GM12878 (cell line): ENCODE data around the gene PTPRN2. TPM values are rescaled to one million over a fixed set of nuclear protein-coding genes. Genes with fewer than 3 reads are reported as not detected.

ENCODE experiments used
- ATAC-seq: fragments of 200-7000 bp; cut with Tn5 transposase; 3 replicates; pipeline ENCODE4 v1.9.1; 2020; ENCODE audit warnings: mild to moderate bottlenecking, moderate library complexity
- BruUV-seq: library from RNA; stranded (reverse); fragments of 400-500 nt; replicated peaks from 2 replicates; lab custom pipeline; 2021; lab: Mats Ljungman, UMichigan
- CTCF ChIA-PET: fragments of 300-600 bp; sonication (Branson Sonifier 250); formaldehyde crosslinking; extraction: SDS; loops from one replicate; lab custom pipeline; 2021; ENCODE audit warnings: inconsistent platforms; lab: Yijun Ruan, JAX
- POLR2A ChIA-PET: fragments of 350-600 bp; formaldehyde crosslinking; extraction: SDS; loops from one replicate; lab custom pipeline; 2021; ENCODE audit warnings: inconsistent platforms; lab: Charles Lee
- RAD21 ChIA-PET: fragments of 300-600 bp; sonication (Branson Sonifier 250); formaldehyde crosslinking; loops from one replicate; lab custom pipeline; 2023; ENCODE audit warnings: antibody characterized with exemption; ENCODE audit not compliant: unreplicated experiment; lab: Charles Lee
- SMC1A ChIA-PET: fragments of 300-600 bp; sonication (Branson Sonifier 250); formaldehyde crosslinking; loops from one replicate; lab custom pipeline; 2023; ENCODE audit not compliant: unreplicated experiment, uncharacterized antibody; lab: Charles Lee
- DNase-seq: peaks from one replicate; pipeline ENCODE4 v3.0.0-alpha.2; 2011; ENCODE audit warnings: low read depth, low spot score
- FAIRE-seq: peaks from 3 replicates; lab custom pipeline; 2011; peaks lifted over from hg19 to GRCh38; lab: Jason Lieb, UNC
- H2AFZ ChIP-seq: 2 replicates; pipeline ENCODE4 v1.6.0; 2011; ENCODE audit warnings: low read depth, low read length, control low read depth; ENCODE audit not compliant: control insufficient read depth
- H3K27ac ChIP-seq: 2 replicates; pipeline ENCODE4 v1.5.1; 2011; ENCODE audit warnings: control low read depth; ENCODE audit not compliant: control insufficient read depth, insufficient read depth
- H3K27me3 ChIP-seq, 2 experiments: replicated peaks in 1 of 2; 2 replicates each; pipeline versions ENCODE4 v1.6.0 to v1.6.1; 2011; ENCODE audit warnings: low read length in 1 of 2; ENCODE audit not compliant: control insufficient read depth in 2 of 2, insufficient read depth in 2 of 2
- H3K36me3 ChIP-seq, 2 experiments: 2 replicates each; pipeline ENCODE4 v1.5.1; 2011; ENCODE audit warnings: low read length in 1 of 2; ENCODE audit not compliant: control insufficient read depth in 2 of 2, insufficient read depth in 2 of 2
- H3K4me1 ChIP-seq: 2 replicates; pipeline ENCODE4 v1.6.1; 2011; ENCODE audit warnings: mild to moderate bottlenecking, low read length, moderate library complexity, mixed read lengths; ENCODE audit not compliant: control insufficient read depth, insufficient read depth
- H3K4me2 ChIP-seq: 2 replicates; pipeline ENCODE4 v1.6.0; 2011; ENCODE audit warnings: control low read depth; ENCODE audit not compliant: control insufficient read depth, insufficient read depth
- H3K4me3 ChIP-seq: fragments of 200-600 bp; sonication (generic); 2 replicates; pipeline ENCODE4 v1.5.1; 2016
- H3K79me2 ChIP-seq: 2 replicates; pipeline ENCODE4 v1.6.0; 2011; ENCODE audit warnings: low read length; ENCODE audit not compliant: control insufficient read depth, insufficient read depth
- H3K9ac ChIP-seq: 2 replicates; pipeline ENCODE4 v1.8.0; 2011; ENCODE audit warnings: low read length, control low read depth, mixed read lengths; ENCODE audit not compliant: control insufficient read depth, insufficient read depth
- H3K9me3 ChIP-seq: replicated peaks from 3 replicates; pipeline ENCODE4 v1.5.1; 2011; ENCODE audit warnings: mild to moderate bottlenecking, low read length; ENCODE audit not compliant: control insufficient read depth, insufficient read depth
- H4K20me1 ChIP-seq: 2 replicates; pipeline ENCODE4 v1.6.0; 2011; ENCODE audit not compliant: control insufficient read depth, insufficient read depth
- ASH2L ChIP-seq: fragments of 300-600, 200-600 bp; sonication (generic); IDR thresholded peaks from 2 replicates; pipeline ENCODE4 v1.6.1; 2017; ENCODE audit warnings: low read depth, mild to moderate bottlenecking, borderline replicate concordance
- CBX3 ChIP-seq: fragments of 200-600 bp; sonication (generic); IDR thresholded peaks from 2 replicates; pipeline ENCODE4 v1.6.1; 2016; ENCODE audit warnings: low read depth, borderline replicate concordance
- CHD4 ChIP-seq: fragments of 200-600 bp; sonication (generic); IDR thresholded peaks from 2 replicates; pipeline ENCODE4 v1.6.1; 2016; ENCODE audit warnings: mild to moderate bottlenecking
- GABPA ChIP-seq: IDR thresholded peaks from 2 replicates; pipeline ENCODE4 v1.6.1; 2014; ENCODE audit warnings: antibody characterized with exemption, low read depth, mild to moderate bottlenecking, inconsistent platforms
- HDAC2 ChIP-seq: fragments of 200-600 bp; sonication (generic); IDR thresholded peaks from 2 replicates; pipeline ENCODE4 v1.6.1; 2017
- MTA2 ChIP-seq: fragments of 450-650 bp; IDR thresholded peaks from 2 replicates; pipeline ENCODE4 v1.6.1; 2016; ENCODE audit warnings: low read depth, mild to moderate bottlenecking, moderate library complexity
- NBN ChIP-seq: fragments of 450-650 bp; IDR thresholded peaks from 2 replicates; pipeline ENCODE4 v1.6.1; 2016
- NFXL1 ChIP-seq: fragments of 450-650 bp; IDR thresholded peaks from 2 replicates; pipeline ENCODE4 v1.6.1; 2017; ENCODE audit warnings: antibody characterized with exemption, mild to moderate bottlenecking, borderline replicate concordance
- NR2C2 ChIP-seq: IDR thresholded peaks from 2 replicates; pipeline ENCODE4 v1.6.1; 2011; ENCODE audit warnings: borderline replicate concordance, low read depth; ENCODE audit not compliant: control insufficient read depth, insufficient read length
- PAX8 ChIP-seq: fragments of 450-650 bp; IDR thresholded peaks from 2 replicates; pipeline ENCODE4 v1.6.1; 2017; ENCODE audit warnings: mild to moderate bottlenecking, moderate library complexity
- POLR2A ChIP-seq: IDR thresholded peaks from 2 replicates; pipeline ENCODE4 v1.6.1; 2011; ENCODE audit warnings: low read depth, mild to moderate bottlenecking, low read length
- SIX5 ChIP-seq: IDR thresholded peaks from 2 replicates; pipeline ENCODE4 v1.6.1; 2011; ENCODE audit warnings: mild to moderate bottlenecking, low read depth, low read length, moderate library complexity; ENCODE audit not compliant: severe bottlenecking
- SMAD1 ChIP-seq: fragments of 450-650 bp; IDR thresholded peaks from 2 replicates; pipeline ENCODE4 v1.6.1; 2018; ENCODE audit warnings: mild to moderate bottlenecking, low read depth; ENCODE audit not compliant: partially characterized antibody
- SP1 ChIP-seq: IDR thresholded peaks from one replicate; pipeline ENCODE4 v1.6.1; 2011; ENCODE audit warnings: low read depth, low read length
- SREBF2 ChIP-seq: IDR thresholded peaks from 2 replicates; pipeline ENCODE4 v1.6.1; 2012; ENCODE audit warnings: mild to moderate bottlenecking, low read length
- STAT1 ChIP-seq: fragments of 450-650 bp; conservative IDR thresholded peaks from 2 replicates; pipeline ENCODE4 v1.6.1; 2014; ENCODE audit warnings: antibody characterized with exemption, mild to moderate bottlenecking
- TAF1 ChIP-seq: IDR thresholded peaks from 2 replicates; pipeline ENCODE4 v1.6.1; 2011; ENCODE audit warnings: mild to moderate bottlenecking, low read depth, low read length, borderline replicate concordance
- ZNF207 ChIP-seq: fragments of 450-650 bp; IDR thresholded peaks from 2 replicates; pipeline ENCODE4 v1.6.1; 2014; ENCODE audit warnings: antibody characterized with exemption, mild to moderate bottlenecking, borderline replicate concordance
- ZNF274 ChIP-seq: IDR thresholded peaks from one replicate; pipeline ENCODE4 v1.8.0; 2011; ENCODE audit not compliant: insufficient read length, insufficient read depth
- ZNF384 ChIP-seq: IDR thresholded peaks from 2 replicates; pipeline ENCODE4 v1.6.1; 2012; ENCODE audit warnings: low read depth, mild to moderate bottlenecking, low read length, improper control_type of control experiment, borderline replicate concordance
- WGBS: methylation state at CpG from one replicate; pipeline ENCODE4 v1.1.6; 2016; ENCODE audit warnings: low lambda C conversion rate; ENCODE audit not compliant: insufficient replicate concordance, insufficient coverage; ENCODE audit errors: missing lambda C conversion rate; 5-methylcytosine and 5-hydroxymethylcytosine counted together
- in situ Hi-C: fragments of 300-500 bp; cut with MboI; formaldehyde crosslinking; loops from 9 replicates; pipeline ENCODE4 v1.14.3; 2018; ENCODE audit warnings: mixed read lengths
- intact Hi-C: fragments of 100-400 bp; cut with micrococcal nuclease; formaldehyde crosslinking; loops from one replicate; pipeline ENCODE4 v1.14.2; 2022; ENCODE audit not compliant: unreplicated experiment
- polyA plus RNA-seq, 11 experiments: library from polyadenylated mRNA; depleted of rRNA in 4 of 11; unstranded in 6 of 11; stranded (reverse) in 5 of 11; fragments of >200 nt; fragmentation: Nextera tagmentation in 4 of 11; fragmentation: Illumina TruSeq in 1 of 11; extraction: Ambion mirVana in 4 of 11; extraction: Trizol in 1 of 11; gene quantifications; 1 replicate in 1 of 11; 2 replicates in 10 of 11; pipeline versions ENCODE4 v1.2.1 to v1.2.3, GENCODE V29; 2011 to 2016; ENCODE audit warnings: inconsistent platforms in 2 of 11, missing spikeins in 2 of 11, low read depth in 1 of 11
- total RNA-seq, 4 experiments: library from RNA; depleted of rRNA in 3 of 4; stranded (reverse); fragments of >200 nt in 3 of 4; fragmentation: Illumina TruSeq in 1 of 4; extraction: Trizol in 1 of 4; gene quantifications; 2 replicates each; pipeline versions ENCODE4 v1.2.1 to v1.2.3, GENCODE V29; 2013 to 2021
- TF ChIP-seq, protein P1 (sequence below): fragments of 450-650 bp; IDR thresholded peaks from 2 replicates; pipeline ENCODE4 v1.6.1; 2017; ENCODE audit warnings: low read depth, mild to moderate bottlenecking, moderate library complexity

Gene PTPRN2
- total and polyA plus RNA-seq, 10 of the 15 experiments (the other 5 are each of a cell fraction or from before 2014, with no cell fraction given), result 5.4 TPM; not detected in 9

DNA sequence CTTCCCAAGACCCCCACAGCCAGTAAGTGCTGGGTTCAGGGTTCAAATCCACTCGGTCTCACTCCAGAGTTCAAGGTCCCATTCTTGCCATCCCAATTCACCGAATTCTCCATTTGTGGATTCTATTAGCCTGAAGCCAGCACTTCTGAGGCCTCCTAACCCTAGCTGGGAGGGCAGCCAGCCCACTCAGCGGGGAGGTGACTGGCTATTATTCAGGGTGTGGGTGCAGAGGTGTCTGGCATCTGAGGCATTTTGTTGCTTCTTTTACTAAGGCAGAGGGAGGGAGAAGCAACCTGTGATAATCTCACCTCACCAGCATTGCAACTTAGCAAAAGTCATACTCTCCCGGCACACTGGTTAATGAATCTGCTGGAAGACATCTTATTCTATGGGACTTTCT is 8.7 kb upstream of the PTPRN2 start:
- no peaks in the 10 kb centered on the region for H3K27me3 ChIP-seq
- no peak overlapping the region for H2AFZ ChIP-seq
- H3K36me3 ChIP-seq, result no peaks in the 10 kb centered on the region; a peak in 1 of 4 replicates
- ChIA-PET POLR2A (no interaction called here), SMC1A (no interaction called here), CTCF (no interaction called here), RAD21 (no interaction called here)
- intact Hi-C loops (no loop called here), in situ Hi-C loops (no loop called here)
- no peak overlapping the region for H3K4me3 ChIP-seq
- no peak overlapping the region for H3K27ac ChIP-seq
- no peak overlapping the region for H3K4me2 ChIP-seq
- FAIRE-seq (no peak), DNase-seq (no peak), ATAC-seq (no peak)
- no peak for TF ChIP-seq SP1
- no peak for TF ChIP-seq GABPA
- TF ChIP-seq TAF1, result no peak
- TF ChIP-seq SMAD1, result no peak
- TF ChIP-seq PAX8, result no peak
- TF ChIP-seq ZNF274, result no peak
- TF ChIP-seq CBX3, result no peak
- no peak for TF ChIP-seq NBN
- no peak for TF ChIP-seq MTA2
- TF ChIP-seq CHD4, result no peak
- no peaks in the 10 kb centered on the region for H4K20me1 ChIP-seq
- H3K9me3 ChIP-seq, result peaks cover 2% of the 10 kb centered on the region
- 92% methylated on average over 4 of the region's 4 CpGs for WGBS
- H3K4me1 ChIP-seq, result no peaks in the 10 kb centered on the region
- H3K9ac ChIP-seq, result no peak overlapping the region
- BruUV-seq, result no TSS peak
- no peaks in the 10 kb centered on the region for H3K79me2 ChIP-seq

DNA sequence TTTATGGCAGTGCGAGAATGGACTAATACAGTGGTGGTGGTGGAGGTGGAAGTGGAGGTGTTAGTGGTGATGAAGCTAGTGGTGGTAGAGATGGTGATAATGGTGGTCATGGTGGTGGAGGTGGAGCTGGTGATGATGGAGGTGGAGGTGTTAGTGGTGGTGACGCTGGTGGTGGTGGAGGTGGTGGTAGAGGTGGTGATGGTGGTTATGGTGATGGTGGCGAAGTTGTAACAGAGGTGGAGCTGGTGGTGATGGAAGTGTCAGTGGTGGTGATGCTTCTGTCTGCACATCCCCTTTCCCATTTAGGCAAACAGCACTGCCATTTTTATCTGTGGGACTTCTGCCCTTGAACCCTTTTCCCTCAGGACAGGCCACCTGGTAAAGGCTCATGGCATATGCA is 7.4 kb upstream of the PTPRN2 start:
- RAD21 ChIA-PET, result no interaction called here
- peak; percentile 8 for DNase-seq
- TF ChIP-seq POLR2A, result no peak
- TF ChIP-seq ASH2L, result no peak
- no peak for TF ChIP-seq SREBF2
- TF ChIP-seq, protein P1, sequence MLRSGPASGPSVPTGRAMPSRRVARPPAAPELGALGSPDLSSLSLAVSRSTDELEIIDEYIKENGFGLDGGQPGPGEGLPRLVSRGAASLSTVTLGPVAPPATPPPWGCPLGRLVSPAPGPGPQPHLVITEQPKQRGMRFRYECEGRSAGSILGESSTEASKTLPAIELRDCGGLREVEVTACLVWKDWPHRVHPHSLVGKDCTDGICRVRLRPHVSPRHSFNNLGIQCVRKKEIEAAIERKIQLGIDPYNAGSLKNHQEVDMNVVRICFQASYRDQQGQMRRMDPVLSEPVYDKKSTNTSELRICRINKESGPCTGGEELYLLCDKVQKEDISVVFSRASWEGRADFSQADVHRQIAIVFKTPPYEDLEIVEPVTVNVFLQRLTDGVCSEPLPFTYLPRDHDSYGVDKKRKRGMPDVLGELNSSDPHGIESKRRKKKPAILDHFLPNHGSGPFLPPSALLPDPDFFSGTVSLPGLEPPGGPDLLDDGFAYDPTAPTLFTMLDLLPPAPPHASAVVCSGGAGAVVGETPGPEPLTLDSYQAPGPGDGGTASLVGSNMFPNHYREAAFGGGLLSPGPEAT, result no peak
- no peak for TF ChIP-seq ZNF207
- no peak for TF ChIP-seq NR2C2
- TF ChIP-seq NFXL1, result no peak
- TF ChIP-seq STAT1, result no peak
- TF ChIP-seq HDAC2, result no peak
- no peak for TF ChIP-seq SIX5
- no peak for TF ChIP-seq ZNF384
- TF ChIP-seq, all 136 proteins: peak for 0

More for the DNA sequence above, 7.4 kb upstream of the PTPRN2 start:
- intact Hi-C loops, result no loop called here
- no peak overlapping the region for H3K4me2 ChIP-seq
- in situ Hi-C loops, result no loop called here
- no peak overlapping the region for H3K9ac ChIP-seq
- CTCF ChIA-PET, result no interaction called here
- H2AFZ ChIP-seq, result no peak overlapping the region
- H3K4me3 ChIP-seq, result no peak overlapping the region
- H3K79me2 ChIP-seq, result no peaks in the 10 kb centered on the region
- BruUV-seq, result no TSS peak
- no peaks in the 10 kb centered on the region; a peak in 1 of 4 replicates for H3K36me3 ChIP-seq
- no peaks in the 10 kb centered on the region for H4K20me1 ChIP-seq
- no peaks in the 10 kb centered on the region for H3K27me3 ChIP-seq
- no peaks in the 10 kb centered on the region for H3K4me1 ChIP-seq
- POLR2A ChIA-PET, result no interaction called here
- ATAC-seq (no peak), FAIRE-seq (peak; percentile 100)
- SMC1A ChIA-PET, result no interaction called here
- WGBS, result 25% methylated on average over 3 of the region's 3 CpGs
- H3K27ac ChIP-seq, result no peak overlapping the region
- H3K9me3 ChIP-seq, result peaks cover 2% of the 10 kb centered on the region
